GM18858 (cell line): ENCODE data around the gene TWIST2.

ENCODE experiments used
- ATAC-seq: cut with Tn5 transposase; IDR thresholded peaks from one replicate; pipeline ENCODE4 v1.9.1; 2021; ENCODE audit not compliant: unreplicated experiment

Gene TWIST2

DNA sequence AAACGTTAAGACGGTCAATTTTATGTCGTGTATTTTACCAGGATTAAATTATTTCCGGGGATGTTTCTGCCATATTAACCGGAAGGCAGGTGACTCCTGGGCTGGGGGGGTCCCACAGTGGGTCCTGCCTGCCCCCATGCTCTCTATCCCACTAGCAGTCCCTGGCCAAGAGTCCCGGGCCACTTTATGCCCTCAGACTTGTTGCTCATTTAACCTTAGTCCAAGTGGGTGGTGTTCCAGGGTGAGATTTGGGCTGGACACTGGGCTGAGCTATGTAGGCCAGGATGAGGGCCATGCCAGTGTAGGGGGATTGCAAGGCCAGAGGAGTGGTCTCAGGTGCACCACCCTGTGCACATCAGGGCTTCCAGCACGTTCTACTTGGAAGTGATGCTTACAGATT is 24.1 kb downstream of the TWIST2 start:
- ATAC-seq: no peak

DNA sequence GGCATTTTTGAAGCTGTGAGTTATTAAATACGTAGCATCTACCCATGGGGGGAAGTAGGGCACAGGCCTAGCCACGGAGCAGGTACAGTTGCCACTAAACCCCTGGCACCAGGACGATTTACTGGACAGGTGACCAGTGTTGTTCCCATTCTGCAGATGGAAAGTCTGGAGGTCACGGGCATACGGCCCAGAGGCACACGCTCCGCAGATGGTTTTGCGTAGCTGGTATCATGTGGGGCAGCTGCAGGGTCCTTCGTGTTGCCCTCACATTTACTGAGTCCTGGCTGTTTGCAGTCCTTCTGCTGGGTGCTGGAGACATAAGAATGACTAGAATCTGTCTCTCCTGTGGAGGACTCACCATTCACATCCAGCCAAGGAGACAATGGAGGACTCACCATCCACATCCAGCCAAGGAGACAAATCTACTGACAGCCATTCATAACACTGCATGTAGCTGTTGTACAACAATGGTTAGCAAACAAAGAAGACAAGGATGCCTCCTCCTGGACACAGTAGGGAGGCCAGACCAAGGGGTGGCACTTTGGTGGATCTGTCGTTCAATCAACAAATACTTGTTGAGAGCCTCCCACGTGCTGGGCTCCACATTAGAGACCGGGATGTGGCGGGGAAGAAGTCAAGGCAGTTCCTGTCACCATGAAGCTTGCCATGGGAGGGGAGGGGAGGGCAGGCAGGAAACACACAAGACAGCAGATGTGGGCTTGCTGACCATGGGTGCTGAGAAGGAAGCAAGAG is 24.9 kb downstream of the TWIST2 start:
- ATAC-seq: no peak

DNA sequence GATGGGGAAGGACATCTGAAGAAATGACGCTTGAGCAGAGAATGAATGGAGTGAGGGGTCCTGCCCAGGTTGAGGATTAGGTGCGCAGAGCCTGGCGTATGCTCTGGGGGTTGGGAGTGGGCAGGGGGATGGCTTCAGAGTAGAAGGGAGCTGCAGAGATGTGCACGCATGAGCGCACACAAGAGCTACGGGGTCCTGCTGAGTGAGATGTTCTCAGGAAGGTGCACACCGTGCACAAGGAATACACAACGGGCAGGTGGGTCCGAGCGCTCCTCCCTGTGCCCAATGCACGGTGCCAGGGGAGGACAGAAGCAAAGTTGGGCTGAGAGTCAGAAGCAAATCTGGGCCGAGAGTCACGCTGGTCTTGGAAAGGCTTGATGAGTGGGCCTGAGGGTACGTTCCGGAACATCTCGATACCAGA is 25.5 kb downstream of the TWIST2 start:
- no peak for ATAC-seq

DNA sequence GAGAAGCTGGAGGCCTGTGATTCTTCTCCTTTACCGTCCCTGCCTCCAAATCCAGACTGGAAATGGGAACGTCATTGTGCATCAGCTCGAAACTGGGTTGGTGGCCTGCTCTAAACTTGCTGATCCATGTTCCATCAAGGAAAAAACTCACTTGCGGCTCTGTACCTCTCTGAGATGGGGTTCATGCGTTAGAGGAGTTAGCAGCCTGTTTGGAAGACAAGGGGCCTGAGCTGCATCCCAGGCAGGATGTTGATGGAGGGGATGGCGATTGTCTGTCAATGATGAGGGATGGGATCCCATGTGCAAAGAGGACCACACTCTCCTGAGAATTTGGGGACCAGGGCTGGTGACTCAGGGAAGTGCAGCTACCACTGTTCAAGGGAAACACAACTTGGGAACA is 26.0 kb downstream of the TWIST2 start:
- no peak for ATAC-seq

DNA sequence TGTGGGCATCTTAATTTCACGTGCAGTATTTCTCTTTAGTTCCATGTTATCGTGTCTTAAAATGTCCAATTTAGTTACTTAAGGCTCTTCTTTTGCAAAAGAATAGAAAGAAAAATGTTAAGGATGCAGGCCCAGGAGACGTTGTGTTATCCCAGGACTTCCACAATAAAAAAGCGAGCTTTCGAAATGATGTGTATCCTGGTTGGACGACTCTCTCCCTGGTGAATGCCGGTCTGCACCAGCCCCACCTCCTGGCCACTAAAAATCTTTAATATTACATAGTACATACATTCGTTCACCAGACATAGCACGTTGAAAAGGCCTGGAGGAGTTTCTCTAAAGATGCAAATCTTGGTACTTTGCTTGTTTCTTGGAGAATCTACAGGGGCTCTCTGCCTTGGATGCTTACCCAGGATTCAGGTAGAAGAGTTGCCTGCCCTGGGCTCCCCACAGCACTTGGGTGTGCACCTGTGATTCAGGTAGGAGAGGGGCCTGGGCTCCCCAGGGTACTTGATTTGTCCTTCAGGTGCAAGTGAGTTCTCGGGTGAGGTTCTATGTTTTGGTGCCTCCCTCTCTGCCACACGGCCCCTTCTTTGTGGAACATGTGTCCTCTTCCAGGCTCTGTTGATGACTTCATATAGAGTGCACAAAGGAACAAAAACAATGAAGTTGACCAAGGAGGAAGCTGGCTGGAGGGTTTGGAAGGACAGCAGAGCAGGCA is 26.6 kb downstream of the TWIST2 start:
- ATAC-seq: no peak

DNA sequence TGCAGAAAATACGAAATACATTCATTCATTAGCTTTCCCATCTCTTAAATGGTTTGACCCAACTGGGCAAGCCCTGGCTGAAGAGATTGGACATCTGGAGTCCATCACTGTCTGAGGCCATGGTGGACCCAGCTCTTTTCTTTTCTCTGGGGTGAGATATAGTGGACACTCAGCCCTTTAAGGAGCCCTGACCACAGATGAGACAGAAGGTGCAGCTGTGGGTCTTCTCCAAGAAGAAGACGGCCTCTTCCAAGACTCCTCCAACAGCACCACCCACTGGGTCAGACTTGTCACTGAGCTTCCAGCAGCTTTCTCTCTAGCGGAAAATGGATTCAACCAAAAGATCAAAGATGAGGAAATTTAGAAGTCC is 27.2 kb downstream of the TWIST2 start:
- no peak for ATAC-seq

DNA sequence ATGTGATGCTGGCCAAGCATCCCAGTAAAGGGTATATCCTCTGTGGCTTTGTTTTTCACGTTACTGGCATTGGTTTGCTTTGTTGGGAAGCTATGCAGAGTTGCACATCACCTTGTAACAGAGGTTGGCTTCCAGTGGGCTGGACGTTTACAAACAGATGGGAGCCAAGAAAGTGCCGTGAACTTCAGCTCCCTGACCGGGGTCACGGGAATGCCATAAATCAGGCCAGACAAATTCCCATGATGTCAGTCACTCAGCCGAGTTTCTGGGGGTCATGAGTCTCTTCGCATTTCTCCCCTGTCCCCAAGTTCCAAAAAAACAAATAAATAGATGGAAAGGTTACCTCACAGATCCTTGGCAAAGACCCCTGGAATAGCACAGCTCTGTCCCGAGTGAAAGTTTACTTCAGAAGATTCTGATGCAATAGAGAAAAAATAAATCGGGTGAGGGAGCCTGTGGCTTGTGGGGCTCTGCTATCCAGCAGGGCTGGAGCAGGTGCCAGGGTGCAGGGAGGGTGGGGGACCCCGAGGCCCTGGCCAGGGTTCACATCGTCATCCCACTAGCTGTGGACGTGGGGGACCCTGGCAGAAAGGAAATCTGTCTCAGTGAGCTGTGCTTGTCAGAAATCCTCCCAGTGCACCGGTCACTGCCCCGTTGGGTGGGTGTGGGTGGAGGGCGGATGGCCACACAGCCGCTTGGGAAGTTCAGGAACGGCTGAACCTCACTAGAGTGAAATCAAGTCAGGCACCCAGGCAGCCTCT is 27.8 kb downstream of the TWIST2 start:
- no peak for ATAC-seq

DNA sequence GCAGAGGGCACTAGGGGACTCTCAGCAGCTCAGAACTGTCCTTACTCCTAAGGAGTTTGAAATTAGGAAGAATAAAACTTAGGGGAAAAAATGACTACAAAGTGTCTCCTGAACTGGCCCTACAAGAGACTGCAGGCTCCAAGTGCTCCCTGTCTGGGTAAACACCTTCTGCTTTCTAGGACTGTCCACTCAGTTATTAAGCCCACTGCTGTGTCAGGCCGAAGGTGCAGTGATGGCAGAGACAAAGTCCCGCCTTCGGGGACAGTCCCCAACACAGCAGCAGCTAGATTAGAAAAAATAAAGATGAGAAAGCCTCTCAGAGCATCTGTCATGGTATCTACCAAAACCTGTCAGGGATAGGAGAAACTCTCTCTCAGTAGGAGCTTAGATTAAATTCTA is 28.3 kb downstream of the TWIST2 start:
- ATAC-seq: no peak

DNA sequence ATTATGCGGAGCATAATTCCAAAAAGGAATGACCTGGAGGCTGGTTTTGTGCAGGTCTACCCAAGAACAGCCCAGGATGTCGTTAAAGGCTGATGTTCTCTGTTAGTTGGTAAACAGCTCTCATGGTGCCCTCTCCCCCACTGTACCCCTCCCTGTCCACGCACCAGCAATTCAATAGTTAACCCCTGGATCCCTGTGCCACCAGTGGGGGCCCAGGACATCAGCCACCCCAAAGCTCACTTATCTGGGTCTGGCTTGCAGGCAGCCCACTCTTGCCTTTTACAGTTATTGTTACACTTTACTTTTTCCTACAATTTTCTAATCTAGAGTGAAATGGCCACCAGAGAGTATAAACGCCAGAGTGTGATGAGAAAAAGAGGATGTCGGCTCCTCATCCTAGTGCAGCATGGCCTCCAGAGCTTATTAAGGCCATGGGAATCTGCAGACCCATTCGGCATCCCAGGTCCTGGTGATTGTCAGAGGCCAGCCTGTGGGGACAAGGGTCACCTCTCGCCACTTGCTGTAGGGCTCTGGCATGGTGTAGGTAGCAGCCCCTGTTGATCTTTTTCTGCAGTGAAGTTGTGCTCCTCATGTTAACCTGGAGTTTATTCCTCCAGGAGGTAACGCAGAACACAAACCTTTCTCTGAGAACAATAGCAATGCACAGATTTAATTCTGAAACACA is 30.3 kb downstream of the TWIST2 start:
- ATAC-seq: no peak

DNA sequence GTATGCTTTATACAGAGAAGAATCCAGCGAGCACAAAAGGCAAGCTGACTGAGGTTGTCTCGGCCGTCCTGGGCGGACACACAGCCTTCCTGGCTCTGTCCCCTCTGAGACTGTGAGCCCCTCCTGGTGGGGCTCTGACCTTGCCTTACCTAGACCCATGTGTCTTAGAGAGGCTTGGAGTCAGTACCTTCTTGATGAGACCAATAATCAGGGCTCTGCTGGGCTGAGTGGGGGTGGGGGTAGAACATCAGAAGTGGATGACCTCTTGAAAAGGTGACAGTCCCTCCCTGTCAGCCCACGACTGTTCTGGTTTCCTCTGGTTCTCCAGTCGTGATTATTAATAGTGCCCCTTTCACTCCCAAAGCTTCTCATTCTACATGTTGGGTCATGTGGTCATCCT is 31.2 kb downstream of the TWIST2 start:
- no peak for ATAC-seq

DNA sequence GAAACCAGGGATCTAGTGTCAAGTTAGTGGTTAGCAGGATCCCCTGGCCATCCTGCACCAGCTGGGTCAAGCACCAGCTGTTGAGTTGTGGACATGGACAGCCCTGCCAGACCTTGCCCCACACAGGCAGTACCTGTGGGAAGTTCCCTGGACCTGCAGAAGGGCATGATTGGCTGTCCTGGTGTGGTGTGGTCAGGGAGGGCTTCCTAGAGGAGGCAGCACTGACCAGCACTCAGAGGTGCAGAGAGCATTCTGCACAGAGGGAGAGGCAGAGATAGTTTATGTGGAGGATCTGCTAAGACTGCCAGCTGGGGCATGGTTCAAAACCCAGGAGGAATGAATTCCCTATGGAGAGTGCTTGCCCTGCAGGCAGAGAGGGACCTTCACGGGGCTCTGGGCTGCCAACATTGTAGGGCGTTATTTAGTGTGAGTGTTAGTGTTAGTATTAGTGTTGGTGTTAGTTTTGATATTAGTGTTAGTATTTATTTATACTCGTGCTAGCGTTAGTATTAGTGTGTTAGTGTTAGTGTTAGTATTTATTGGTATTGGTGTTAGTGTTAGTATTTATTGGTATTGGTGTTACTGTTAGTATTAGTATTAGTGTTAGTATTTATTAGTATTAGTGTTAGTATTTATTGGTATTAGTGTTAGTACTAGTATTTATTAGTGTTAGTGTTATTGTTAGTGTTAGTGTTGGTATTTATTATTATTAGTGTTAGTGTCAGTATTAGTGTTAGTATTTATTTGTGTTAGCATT is 31.9 kb downstream of the TWIST2 start:
- no peak for ATAC-seq

DNA sequence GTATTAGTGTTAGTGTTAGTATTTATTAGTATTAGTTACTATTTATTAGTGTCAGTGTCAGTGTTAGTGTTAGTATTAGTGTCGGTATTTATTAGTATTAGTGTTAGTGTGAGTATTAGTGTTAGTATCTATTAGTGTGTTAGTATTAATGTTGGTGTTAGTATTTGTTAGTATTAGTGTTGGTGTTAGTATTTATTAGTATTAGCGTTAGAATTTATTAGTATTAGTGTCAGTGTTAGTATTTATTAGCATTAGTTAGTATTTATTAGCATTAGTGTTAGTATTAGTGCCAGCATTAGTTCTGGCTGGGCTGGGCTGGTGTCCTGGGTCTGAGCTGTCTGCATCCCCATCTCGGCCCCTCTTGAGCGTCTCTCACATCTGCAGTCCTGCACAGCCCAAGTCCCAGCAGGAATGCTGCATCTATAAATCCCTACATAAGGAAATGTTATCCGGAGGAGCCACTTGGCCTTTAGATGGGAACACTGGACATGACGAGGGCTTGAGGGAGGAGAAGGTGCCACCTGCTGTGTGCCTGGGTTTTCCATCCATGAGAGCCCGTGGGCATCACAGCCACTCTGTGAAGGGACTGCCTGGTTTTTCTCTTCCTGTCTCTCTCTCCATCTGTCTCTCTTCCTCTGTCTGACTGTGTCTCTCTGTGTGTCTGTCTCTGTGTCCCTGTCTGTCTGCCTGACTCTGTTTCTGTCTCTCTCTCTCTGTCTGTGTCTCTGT is 33.6 kb downstream of the TWIST2 start:
- no peak for ATAC-seq

DNA sequence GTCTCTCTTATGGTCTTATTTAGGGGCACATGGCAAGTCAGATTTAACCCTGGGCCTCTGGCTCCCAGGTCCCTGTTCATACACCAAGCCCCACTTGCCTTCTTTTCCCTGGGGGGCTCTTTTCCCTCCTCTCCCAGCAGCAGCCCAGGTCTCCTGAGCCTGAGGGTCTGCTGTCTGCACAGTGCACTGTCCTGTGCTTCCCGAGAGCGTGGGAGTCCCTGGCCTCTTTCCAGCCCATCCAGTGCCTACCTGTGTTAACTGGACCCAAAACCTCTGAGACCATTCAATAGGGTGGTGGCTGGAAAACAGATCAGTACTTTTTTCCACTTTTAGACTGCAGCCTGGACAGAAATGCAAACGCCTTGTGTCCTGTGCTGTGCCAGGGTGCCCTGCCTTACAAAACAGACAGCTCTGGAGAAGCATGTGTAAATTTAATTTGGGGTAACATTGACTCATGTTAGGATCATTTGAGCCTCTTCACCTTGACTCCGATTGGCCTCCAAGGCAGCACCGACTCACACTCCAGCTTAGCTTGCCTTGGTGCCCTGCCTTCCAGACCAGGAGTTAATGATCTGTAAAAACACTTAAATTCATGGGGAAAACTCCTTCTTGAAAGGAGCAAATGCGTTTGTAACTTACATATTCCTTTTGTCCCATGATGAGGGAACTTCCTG is 34.3 kb downstream of the TWIST2 start:
- ATAC-seq: no peak

DNA sequence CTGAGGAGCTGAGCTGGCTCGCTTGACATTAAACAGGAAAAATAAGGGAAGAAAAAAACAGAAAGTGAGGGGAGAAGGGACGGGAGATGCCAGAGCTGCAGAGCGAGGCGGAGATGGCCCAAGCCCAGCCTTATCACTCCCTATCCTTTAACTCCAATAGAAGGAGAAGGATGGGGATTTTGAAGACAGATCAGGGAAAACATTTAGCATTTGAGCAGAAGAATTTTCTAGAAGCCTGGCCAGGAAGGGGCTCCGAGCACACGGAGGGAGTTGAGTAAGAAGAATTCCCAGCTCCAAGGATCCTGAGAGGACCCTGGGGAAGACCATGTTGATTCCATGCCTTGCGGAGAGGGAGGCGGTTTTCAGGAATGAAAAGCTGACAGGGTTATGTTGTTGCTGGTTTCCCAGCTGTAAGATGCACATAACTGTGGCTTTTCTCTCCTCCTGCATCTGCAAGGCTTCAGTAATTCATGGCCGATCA is 35.6 kb downstream of the TWIST2 start:
- no peak for ATAC-seq

DNA sequence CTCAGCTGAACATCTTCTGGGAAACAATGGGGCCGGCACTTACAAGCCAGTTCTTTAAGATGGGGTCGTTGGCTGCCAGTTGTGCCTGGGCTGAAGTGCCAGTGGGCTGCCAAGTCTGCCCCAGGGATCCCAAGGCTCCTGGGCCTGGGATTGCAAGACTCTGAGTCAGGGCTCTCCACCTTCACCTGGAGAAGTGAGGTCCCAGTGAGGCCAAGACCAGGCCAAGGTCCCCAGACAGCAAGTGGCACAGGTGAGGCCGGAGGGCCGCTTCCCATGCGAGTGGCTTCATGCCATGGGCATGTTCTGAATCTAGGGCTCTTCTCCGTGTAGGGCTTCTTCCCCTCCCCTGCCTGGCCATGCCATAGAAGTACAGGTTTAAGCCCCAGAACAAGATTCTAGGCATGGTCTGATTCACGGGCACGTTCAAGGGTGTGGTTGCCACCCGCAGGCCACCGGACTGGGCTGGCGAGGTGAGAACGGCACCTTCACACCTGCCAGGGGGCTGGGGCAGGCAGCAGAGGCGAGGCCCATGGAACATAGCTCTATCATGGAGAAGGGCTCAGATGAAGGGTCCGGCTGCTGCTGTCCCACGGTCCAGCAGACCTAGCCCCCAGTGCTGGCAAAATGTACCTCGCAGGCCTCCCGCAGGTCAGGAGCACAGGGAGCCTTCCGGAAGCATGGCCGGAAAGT is 36.4 kb downstream of the TWIST2 start:
- ATAC-seq: no peak

DNA sequence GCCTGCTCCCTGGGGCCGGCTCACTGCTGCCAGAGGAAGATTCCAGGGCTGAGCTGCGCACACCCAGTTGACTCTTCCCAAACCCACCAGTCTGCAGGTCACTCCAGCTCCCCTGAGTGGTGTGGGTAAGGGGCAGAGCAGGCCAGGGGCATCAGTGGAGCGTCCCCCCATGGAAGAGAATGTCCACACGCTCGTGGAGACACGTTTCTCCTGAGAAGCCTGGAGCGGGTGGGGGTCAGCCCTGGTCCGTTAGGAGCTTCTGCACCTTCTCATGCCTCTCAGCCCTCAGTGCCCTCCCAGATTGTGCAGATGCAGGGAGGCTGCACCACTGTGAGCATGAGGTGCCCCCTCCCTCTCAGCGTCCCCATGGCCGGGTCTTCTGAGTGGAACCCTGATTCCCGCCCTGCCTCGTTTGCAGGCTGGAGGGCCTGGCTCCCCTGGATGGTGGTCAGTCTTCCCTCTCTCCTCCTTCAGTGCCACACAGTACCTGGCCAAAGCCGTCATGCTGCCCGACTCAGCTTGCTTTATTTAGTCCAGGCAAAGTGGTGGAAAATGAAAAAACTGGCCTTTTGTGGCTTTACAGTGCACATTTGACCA is 37.0 kb downstream of the TWIST2 start:
- no peak for ATAC-seq

DNA sequence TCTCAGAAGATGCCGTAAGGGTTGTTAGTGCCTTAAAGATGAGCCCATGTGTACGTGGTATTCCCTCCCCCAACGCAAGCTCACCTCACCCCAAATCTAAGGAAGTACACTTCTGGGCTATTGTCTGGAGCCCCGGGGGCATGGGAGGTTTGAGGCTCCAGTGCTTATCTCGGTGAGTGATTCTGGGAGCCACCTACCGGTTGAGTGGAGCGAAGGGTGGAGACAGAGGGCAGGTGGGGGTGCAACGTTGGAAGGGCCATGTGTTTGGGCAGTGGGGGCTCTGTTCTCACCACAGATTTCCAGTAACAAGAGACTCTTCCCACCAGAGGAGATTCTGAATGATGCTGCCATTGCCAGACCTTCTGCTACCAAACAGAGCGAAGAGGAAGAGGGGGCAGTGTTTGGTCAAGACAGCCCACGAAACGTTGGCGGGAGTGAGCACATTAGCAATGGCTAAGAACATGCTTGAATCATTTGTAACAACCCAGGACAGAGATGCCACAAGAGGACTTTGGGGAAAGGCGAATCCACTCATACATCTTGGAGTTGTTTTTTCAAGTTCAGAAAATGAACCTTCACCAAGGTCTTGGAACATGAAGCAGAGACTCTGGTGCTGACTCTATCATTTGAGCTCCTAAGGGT is 38.7 kb downstream of the TWIST2 start:
- no peak for ATAC-seq

DNA sequence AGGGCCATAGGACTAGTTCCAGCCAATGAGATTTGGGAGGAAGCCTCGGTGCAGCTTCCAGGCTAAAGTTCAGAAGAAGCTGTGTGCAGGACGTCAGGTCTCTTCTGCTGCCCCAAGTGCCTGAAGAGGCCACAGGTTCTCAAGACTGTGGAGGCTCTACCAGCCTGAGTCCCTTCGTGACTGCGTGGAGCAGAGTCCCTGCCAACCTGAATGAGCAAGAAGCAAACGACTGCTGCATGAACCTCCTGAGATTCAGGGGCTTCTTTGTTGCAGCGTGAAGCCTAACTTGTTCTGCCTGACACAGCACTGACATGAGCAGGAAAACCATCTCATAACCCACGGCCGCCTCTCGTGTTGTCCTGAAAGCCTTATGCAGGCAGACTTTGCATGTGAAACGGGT is 39.7 kb downstream of the TWIST2 start:
- no peak for ATAC-seq
